Skin of body (tissue), 2 donors: Measurements from ENCODE around the gene CASS4. TPM values are rescaled to one million over a fixed set of nuclear protein-coding genes. Genes with fewer than 3 reads are reported as not detected.
"Not testable (repeated sequence)": the region's sequence is repeated elsewhere in the genome, so short reads cannot be mapped to it uniquely, and the experiment has no call there.

Experiments
- DNase-seq: peaks from one replicate; lab custom pipeline; 2025; lab: John Stamatoyannopoulos, UW
- total RNA-seq: library from RNA; depleted of rRNA; stranded (reverse); fragments of >200 nt; gene quantifications from one replicate; pipeline ENCODE4 v1.2.3, GENCODE V29; 2014

Gene CASS4
- total RNA-seq, 1 donor from 2014 or later, result 0.89 TPM

GRCh38 chr20:56392132-56392880 lies 19.8 kb upstream of the CASS4 start, which contains the start of the genes AURKA and CSTF1:
TSS of gene AURKA (minus strand) at chr20:56392215. CDS start at chr20:56388197, 4,018 bp downstream.
TSS of gene CSTF1 (plus strand) at chr20:56392645. CDS start at chr20:56395553, 2,908 bp downstream.
- peak; percentile 98 for DNase-seq

GRCh38 chr20:56392881-56393482 lies 19.1 kb upstream of the CASS4 start:
- DNase-seq, result no peak

- DNase-seq, result no peak
These were observed 18.4 kb upstream of the CASS4 start for GRCh38 chr20:56393653-56394052.

DNA sequence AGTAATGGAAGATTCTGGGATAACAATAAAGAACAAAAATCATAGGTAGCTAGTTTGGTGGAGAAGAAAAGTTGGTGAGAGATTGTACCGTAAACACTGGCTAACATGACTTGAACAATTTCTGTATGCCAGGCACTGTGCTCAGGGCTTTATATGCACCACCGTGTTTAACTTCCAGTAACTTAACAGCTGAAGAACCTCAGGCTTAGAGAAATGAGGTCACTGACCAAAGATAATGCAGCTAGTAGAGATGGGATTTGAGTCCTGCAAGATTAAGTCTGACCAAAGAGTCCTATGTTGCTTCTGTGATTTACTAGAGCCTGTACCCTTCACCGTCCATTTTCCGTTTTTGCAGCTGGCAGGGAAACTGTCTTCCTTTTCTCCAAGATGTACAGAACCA lies 16.9 kb upstream of the CASS4 start:
- DNase-seq, result no peak

DNA sequence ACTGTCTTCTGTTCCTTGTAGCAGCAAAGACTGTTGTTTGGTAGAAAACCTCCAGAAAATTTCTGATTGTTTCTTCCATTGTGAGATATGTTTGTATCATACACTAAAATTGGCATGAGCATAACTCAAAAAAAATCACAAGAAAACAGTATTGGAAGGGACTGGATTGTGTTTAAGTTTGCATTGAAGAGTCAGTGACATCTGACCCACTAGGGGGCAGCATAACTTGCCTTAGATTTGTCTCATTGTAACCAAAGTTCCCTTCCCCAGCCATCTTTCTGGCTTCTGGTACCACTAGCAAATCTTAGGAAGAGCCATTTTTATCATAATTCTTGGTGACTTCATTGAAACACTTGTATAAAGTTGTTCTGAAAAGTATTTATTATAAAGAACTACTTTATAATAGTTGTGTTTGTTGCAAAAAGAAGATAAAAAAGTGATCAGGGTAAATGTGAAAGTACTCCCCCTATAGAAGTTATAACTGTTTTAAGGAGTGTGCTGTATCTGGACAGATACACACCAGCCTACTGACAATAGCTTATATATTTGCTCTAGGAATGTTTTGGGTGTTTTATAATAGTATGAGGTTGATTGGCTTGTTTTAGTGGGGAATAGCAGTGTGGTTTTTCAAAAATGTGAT lies 11.9 kb upstream of the CASS4 start:
- DNase-seq, result peak; percentile 23

GRCh38 chr20:56403465-56403864 lies 8.6 kb upstream of the CASS4 start:
- no peak for DNase-seq

DNA sequence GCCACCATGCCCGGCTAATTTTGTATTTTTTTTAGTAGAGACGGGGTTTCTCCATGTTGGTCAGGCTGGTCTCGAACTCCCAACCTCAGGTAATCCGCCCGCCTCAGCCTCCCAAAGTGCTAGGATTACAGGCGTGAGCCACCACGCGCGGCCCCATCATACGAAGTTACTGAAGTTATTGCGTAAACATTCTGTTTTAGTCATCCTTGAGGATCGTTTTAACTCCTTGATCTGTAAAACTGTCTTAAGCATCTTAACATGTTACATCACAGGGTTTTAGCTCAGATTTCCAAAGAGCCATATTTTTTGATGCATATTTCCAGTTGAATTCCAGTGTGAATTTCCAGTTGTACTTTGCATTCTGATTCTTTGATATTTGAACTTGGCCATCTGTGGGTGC lies 6.7 kb upstream of the CASS4 start:
- not testable (repeated sequence) for DNase-seq

DNA sequence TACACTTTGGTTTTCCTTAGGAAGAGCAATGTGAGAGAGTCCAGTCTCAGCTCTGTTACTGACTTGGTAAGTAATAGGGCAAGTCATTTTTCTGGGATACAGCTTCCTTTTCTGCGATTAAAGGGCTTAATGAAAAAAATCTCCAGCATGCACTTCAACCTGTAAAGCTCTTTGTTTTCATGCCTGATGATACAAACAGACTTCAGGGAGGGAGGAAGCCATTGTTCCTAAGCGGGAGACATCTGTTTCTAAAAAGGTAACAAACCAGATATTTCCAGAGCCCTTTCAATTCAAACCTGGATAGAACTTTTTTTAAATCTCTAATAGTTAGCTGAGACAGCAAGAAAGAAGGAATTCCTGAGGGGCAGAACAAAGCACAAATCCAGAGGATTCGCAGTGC lies 5.2 kb upstream of the CASS4 start:
- DNase-seq, result no peak

DNA sequence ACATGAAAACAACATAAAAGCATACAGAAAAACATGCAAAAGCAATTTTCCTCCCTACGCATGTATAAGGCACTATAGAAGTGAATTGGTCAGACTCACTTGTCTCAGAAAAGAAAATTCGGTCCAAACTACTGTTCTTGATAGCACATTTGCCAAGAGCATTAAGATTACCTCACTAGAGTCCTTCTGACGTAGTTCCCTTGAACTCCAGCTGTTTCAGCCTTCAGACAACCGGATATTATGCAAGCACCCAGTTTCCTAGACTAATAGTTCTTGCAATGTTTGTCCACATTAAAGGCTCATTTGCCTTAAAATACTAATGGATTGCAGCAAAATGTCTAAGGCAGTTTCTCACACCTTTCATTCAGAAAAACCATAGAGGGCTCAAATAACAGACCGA lies 2.5 kb upstream of the CASS4 start:
- no peak for DNase-seq

DNA sequence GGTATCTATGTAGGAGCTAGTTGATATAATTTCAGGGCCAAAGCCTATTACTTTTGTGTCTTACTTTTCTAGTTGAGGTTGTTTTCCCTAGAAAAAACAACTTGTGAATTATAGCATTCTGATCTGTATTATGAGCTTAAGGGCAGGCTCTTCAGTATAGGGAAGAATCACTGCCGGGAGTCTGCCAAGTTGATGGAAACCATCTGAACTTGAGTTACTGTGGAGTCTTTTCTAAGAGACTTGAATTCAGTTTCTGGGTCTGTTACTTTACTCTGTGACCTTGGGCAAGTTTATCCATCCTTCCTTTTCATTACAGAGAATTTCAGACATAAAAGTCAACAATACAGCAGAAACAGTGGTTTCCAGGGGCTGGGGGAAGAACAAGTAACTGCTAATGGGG lies 2.1 kb upstream of the CASS4 start:
- no peak for DNase-seq

GRCh38 chr20:56411287-56411686 lies 773 bp upstream of the CASS4 start:
- not testable (repeated sequence) for DNase-seq

DNA sequence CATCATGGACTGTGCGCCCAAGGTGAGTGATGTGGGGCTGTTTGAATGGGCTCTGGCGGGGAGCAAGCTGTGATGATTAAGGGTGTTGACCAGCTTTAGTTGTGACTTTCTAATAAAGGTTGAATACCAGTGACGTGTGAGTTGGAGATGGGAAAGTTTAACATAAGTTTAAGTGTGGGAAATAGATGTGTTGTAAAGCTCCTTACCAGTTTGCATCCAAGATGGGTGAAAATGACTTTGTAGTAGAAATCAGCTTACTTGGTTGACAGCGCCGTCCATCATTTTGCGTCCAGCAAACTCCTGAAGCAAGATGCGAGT lies 372 bp downstream of the CASS4 start:
- no peak for DNase-seq

DNA sequence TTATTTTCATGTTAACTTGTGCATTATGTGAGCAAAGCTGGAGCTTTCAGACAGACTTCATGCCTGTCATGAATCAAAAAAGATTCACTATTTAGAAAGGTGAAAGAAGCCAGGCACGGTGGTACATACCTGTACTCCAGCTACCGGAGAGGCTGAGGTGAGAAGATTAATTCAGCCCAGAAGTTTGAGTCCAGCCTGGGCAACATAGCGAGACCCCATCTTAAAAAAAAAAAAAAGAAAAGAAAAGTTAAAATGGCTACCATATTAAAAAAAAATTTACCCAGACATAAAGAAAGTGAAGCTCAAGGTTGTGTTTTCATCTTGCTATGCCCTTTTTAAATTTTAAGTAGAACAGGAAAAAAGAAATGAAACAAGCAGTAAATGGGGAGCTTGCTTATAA lies 889 bp downstream of the CASS4 start:
- DNase-seq, result no peak

GRCh38 chr20:56414842-56415765 lies 3.0 kb downstream of the CASS4 start:
- DNase-seq, result no peak

DNA sequence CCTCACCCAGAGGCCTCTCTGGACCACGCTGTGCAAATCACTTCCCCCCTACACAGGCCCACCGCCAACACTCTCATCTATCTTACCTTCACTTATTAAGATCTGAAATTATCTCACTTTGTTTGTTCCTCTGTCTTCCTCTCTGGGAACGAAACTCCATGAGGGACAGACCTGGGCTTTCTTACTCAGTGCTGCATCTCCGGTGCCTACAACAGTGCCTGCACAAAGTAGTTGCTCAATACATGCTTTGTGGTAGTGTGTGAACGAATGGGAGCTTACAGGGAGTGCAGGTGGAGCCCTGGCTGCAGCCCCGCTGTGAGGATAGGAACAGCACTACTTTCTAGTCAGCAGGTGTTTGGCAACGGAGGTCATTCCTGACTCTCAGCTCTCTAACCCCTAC lies 5.3 kb downstream of the CASS4 start:
- DNase-seq, result no peak

GRCh38 chr20:56417911-56418310 lies 5.9 kb downstream of the CASS4 start:
- DNase-seq, result no peak

- no peak for DNase-seq
These were observed 6.4 kb downstream of the CASS4 start for GRCh38 chr20:56418385-56418861.

DNA sequence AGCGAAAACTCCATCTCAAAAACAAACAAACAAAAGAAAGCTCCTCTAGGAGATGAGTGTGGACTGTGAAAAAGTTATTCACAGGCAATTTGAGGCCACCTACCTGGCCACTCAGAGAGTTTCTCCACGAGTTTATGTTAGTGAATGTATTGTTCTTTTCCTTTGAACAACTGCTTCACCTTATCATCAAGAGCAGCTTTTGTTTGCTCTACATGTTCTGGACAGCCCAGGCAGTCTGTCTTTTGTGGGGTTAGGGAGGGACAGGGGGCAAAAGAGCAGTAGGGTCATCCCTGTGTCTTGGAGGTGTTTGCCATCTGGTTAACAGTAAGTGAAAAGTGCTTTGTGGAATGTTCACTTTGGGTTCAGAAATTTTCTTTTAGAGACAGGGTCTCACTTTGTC lies 8.0 kb downstream of the CASS4 start:
- no peak for DNase-seq

DNA sequence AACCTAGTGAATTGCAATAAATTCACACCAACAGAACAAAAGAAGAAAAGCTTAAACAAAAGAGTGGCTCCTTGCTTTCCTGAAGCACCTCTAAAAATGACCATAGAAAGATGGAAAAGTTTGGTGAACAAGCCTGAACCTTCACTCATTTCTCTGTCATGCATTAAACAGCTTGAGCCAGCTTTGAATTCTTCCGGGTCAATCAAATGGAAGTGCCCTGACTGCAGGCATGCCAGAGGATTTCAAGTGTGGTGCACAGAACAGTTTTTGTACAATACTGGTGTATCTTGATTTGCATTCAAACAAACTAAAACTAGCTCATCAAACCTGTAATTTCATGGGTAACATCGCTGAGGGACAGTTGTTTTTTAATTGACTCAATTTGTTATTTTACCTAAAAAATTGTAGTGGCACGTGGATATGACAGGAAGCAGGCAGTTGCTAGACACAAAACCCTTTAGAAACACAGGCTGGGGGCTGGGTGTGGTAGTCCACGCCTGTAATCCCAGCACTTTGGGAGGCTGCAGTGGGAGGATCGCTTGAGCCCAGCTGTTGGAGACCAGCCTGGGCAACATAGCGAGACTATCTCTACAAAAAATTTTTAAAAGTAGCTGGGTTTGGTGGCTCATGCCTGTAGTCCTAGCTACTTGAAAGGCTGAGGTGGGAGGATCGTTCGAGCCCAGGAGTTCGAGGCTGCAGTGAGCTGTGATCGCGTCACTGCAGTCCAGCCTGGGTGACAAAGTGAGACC lies 9.1 kb downstream of the CASS4 start:
- DNase-seq, result no peak

- DNase-seq, result no peak
These were observed 10.2 kb downstream of the CASS4 start for GRCh38 chr20:56422076-56422823.
